ENCODE data around the gene WDR45.

WDR45 gene

DNA sequence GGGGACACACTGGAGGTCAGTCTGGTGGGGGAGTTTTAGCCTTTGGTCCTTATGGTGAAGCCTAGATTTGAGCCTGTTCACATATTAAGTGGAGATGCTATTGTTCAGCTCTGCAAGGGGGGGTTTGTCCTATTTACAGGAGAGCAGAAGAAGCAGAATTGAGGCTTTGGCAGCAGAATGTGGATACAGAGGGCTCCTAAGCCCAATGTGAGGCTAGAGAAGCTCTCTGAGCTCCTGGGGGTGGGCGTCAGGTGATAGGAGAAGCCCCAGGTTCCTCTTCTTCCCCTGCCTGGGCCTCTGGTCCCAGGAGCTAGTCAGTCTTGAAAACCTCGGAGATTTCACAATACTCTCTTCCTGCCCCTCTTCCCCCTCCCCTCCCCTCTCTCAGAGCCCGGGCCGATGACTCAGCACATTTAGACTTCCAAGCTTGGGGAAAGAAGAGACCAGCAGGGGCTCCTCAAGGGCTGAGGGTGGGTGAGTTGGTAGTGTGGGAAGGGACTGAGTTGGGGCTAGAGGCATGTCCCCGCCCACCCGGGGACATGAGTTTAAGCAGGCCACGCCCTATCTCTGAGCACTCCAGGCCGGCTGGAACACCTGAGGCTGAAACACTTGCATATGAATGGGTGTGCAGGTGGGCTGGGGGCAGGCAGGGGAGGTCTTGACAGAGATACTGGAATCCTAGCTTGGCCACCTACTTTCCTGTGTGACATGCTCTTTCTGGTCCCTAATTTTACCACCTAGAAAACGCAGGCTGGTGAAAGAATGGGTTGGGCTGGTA is 39.9 kb downstream of the WDR45 start:
- no peak for FAIRE-seq

DNA sequence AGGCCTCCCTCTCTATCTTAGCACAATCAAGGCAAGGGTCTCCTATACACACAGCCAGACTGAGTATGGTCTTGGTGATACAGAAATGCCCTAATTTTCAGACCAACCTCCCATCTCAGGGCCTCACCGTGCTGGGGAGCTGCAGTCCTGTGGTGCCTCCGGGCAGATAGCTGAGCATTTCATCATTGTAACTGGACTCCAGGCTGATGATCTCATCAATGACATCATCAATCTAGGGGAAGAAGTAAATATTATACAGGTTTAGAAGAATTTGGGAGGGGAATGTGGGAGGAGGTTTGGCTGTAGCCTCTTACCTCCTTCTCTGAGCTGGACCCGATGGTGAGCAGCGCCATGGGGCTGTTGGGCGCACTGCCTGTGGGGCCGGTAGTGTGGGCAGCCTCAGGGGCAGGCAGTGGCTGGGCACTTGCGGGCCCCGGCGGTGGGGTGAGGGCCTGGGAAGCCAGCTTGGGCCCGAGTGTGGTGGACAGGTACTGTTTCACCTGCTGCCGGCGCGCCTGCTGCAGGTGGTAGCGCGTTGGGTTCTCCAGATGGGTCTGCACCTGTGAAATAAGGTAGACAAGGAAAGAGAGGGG is 41.7 kb downstream of the WDR45 start:
- FAIRE-seq (no peak), DNase-seq (ENCODE audit: insufficient read length, low spot score) (no peak)
- TF ChIP-seq, protein P1, sequence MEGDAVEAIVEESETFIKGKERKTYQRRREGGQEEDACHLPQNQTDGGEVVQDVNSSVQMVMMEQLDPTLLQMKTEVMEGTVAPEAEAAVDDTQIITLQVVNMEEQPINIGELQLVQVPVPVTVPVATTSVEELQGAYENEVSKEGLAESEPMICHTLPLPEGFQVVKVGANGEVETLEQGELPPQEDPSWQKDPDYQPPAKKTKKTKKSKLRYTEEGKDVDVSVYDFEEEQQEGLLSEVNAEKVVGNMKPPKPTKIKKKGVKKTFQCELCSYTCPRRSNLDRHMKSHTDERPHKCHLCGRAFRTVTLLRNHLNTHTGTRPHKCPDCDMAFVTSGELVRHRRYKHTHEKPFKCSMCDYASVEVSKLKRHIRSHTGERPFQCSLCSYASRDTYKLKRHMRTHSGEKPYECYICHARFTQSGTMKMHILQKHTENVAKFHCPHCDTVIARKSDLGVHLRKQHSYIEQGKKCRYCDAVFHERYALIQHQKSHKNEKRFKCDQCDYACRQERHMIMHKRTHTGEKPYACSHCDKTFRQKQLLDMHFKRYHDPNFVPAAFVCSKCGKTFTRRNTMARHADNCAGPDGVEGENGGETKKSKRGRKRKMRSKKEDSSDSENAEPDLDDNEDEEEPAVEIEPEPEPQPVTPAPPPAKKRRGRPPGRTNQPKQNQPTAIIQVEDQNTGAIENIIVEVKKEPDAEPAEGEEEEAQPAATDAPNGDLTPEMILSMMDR (IDR thresholded peaks at IDR 0.05; ENCODE audit: insufficient read depth, missing control alignments): no peak

More for the DNA sequence above, 39.9 kb downstream of the WDR45 start:
- TF ChIP-seq, protein P1 (IDR thresholded peaks at IDR 0.05; ENCODE audit: insufficient read depth, missing control alignments): no peak
- DNase-seq (ENCODE audit: insufficient read length, low spot score): no peak

DNA sequence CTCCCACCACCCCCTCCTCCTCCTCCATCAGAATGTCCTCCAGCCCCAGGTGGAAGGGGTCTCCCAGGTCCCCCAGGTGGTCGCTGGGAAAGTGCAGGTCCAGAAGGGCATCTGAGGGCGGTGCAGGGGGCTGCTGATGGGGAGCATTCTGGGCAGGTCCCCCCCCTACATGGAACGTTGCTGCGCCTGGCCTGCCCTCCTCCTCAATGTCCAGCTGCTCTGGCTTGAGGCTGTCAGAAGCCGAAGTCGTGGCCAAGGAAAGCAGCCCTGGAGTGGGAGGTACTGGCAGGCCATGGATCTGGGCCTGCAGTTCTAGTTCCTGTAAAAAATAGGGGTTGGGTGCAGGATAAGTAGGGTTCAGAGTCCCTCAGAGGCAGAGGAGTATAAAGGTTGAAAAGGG is 49.4 kb downstream of the WDR45 start:
- no peak for FAIRE-seq
- no peak for DNase-seq (ENCODE audit: insufficient read length, low spot score)
- TF ChIP-seq, protein P1 (IDR thresholded peaks at IDR 0.05; ENCODE audit: insufficient read depth, missing control alignments): no peak

DNA sequence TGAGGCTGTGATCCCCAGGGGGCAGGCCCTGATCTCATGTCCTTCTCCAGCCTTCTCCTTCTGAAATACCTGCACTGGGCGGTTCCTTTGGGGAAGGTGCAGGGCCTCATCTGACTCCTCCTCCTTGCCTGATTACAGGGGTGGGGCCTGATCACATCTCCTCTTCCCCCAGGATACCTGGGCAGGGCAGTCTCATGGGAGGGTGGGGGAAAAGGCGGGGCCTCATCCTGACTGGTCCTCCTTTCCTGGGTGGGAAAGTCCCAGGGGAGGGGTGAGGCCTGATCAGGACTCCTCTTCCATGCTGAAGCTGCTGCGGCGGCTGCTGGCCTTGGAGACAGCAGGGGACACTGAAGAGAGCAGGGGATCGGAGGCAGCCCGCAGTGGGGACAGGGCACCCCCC is 49.8 kb downstream of the WDR45 start:
- TF ChIP-seq, protein P1 (IDR thresholded peaks at IDR 0.05; ENCODE audit: insufficient read depth, missing control alignments): no peak
- FAIRE-seq (no peak), DNase-seq (ENCODE audit: insufficient read length, low spot score) (no peak)
